ENCODE results near the gene GNG13.
A peak's percentile ranks its signal among the peaks of the same experiment; 100 is the strongest.

Gene GNG13

GRCh38 chr16:793414-793813 lies 7.1 kb downstream of the GNG13 start:
- DNase-seq (ENCODE audit: low spot score) = no peak

- no peak for DNase-seq (ENCODE audit: low spot score)
These were observed 8.1 kb downstream of the GNG13 start for GRCh38 chr16:792221-792995.

GRCh38 chr16:791131-791530 lies 9.4 kb downstream of the GNG13 start:
- no peak for DNase-seq (ENCODE audit: low spot score)

- DNase-seq (ENCODE audit: low spot score) = no peak
These were observed 10.4 kb downstream of the GNG13 start for GRCh38 chr16:790086-790485.

GRCh38 chr16:789191-789850 lies 11.2 kb downstream of the GNG13 start:
- no peak for DNase-seq (ENCODE audit: low spot score)

- DNase-seq (ENCODE audit: low spot score) = peak; percentile 96
These were observed 12.0 kb downstream of the GNG13 start, which contains the start of gene CHTF18 for GRCh38 chr16:788399-789126. Gene CHTF18, plus strand, starts transcription at chr16:788620. Its CDS starts 65 bp downstream, at chr16:788685.

- DNase-seq (ENCODE audit: low spot score) = no peak
These were observed 12.5 kb downstream of the GNG13 start, which contains the start of gene RPUSD1 for GRCh38 chr16:787978-788398. Gene RPUSD1, minus strand, starts transcription at chr16:788381. Its CDS starts 644 bp downstream, at chr16:787737.

GRCh38 chr16:787321-787966 lies 13.1 kb downstream of the GNG13 start:
- DNase-seq (ENCODE audit: low spot score) = no peak

GRCh38 chr16:785563-786535 lies 14.7 kb downstream of the GNG13 start:
- peak; percentile 88 for DNase-seq (ENCODE audit: low spot score)

GRCh38 chr16:784431-784830 lies 16.1 kb downstream of the GNG13 start:
- no peak for DNase-seq (ENCODE audit: low spot score)

GRCh38 chr16:783404-784161 lies 17.0 kb downstream of the GNG13 start:
- no peak for DNase-seq (ENCODE audit: low spot score)

GRCh38 chr16:782766-783403 lies 17.6 kb downstream of the GNG13 start:
- no peak for DNase-seq (ENCODE audit: low spot score)

GRCh38 chr16:782258-782657 lies 18.3 kb downstream of the GNG13 start:
- DNase-seq (ENCODE audit: low spot score) = no peak

GRCh38 chr16:781346-782010 lies 19.1 kb downstream of the GNG13 start:
- no peak for DNase-seq (ENCODE audit: low spot score)

GRCh38 chr16:780296-780695 lies 20.2 kb downstream of the GNG13 start:
- no peak for DNase-seq (ENCODE audit: low spot score)

- no peak for DNase-seq (ENCODE audit: low spot score)
These were observed 21.0 kb downstream of the GNG13 start for GRCh38 chr16:779561-779960.

GRCh38 chr16:778909-779527 lies 21.5 kb downstream of the GNG13 start:
- DNase-seq (ENCODE audit: low spot score) = no peak

GRCh38 chr16:778447-778846 lies 22.1 kb downstream of the GNG13 start:
- no peak for DNase-seq (ENCODE audit: low spot score)

GRCh38 chr16:777826-778225 lies 22.7 kb downstream of the GNG13 start:
- DNase-seq (ENCODE audit: low spot score) = no peak

Data from ecto neural progenitor cell (in vitro differentiated cells).